Measurements from ENCODE around the gene REM2.
A peak's percentile ranks its signal among the peaks of the same experiment; 100 is the strongest.
"Not testable (repeated sequence)": the region's sequence is repeated elsewhere in the genome, so short reads cannot be mapped to it uniquely, and the experiment has no call there.

REM2 gene

DNA sequence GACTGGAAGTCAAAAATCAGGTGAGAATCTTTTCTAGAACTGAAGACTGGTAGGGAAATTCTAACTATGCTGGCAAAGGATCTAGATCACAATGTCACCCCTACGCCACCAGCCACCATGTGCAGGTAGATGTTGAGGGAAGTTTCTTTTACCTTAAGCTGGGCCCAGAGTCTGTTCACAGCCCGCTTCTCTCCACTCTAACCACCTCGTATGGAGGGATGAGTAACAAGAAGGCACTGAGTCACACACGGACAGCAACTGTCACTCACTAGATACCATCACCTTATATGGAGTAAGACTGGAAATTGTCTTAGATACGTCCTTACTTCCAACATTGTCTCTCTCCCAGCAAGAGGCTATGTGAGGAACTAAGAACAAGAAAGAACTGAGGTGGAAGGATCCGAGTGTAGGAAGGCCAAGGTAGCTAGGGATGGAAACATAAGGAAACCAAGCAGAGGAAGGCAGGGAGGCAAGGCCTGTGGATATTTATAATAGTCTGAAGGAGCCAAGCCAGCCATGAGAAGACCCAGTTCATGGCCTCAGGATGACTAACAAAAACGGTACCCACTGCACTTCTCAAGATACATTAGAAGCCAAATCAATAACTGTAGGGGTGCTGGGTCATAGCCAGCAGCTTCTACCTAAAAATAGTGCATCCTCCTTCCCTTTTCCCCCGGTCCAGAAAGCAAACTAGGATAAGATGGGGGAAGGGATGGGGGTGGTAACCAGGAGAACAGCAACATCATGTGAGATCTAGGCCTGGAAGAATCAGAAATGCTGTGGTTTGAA lies 15.5 kb downstream of the REM2 start:
- DNase-seq: peak; percentile 29

DNA sequence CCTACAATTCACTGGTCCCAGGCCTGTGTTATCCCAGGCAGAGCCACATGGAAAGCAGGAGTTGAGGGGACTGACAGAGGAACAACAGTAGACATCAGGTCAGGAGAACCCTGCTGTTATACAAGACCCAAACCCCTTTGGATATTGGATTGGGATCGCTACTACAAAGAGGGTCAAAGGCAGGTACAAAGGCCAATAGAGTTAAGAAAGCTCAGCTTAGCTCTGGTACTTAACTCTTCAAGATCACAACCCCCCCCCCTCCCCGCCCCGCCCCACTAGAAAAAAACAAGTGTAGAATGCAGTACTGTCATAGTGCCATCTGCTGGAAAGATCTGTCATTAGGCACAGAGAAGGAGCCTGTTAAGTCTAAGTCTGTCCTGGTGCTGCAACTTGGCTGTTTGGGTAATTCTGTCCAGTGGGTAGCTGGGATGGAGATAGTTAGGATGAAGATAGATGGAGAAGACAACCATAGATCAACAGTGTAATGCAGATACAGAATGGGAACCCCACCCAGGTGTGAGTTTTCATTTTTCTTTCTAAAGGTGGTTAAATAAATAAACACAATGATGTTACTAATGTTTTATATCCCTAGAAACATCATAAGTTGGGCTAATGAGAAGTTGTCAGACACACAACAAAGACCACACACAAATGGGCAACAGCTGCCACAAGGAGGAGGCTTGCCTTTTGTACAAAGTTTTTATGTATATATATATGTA lies 17.2 kb downstream of the REM2 start:
- peak; percentile 70 for DNase-seq

DNA sequence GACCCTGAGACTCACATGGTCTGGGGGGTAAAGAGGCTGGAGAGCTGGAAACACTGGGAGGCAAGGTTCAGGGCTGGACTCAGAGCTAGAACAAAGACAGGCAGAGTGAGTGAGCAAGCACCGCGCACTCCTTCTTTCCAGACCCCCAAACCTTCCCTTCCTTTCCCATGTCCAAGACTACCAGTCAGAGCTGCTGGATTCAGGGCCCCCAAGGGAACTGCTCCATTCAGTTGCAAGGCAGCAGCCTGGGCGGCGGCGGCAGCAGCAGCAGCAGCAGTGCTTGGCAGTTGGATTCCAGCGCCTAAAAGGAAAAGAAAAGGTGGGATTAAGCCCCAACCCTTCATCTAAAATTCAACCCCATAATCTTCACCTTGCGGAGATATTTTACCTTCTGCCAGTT lies 18.8 kb downstream of the REM2 start:
- no peak for DNase-seq

DNA sequence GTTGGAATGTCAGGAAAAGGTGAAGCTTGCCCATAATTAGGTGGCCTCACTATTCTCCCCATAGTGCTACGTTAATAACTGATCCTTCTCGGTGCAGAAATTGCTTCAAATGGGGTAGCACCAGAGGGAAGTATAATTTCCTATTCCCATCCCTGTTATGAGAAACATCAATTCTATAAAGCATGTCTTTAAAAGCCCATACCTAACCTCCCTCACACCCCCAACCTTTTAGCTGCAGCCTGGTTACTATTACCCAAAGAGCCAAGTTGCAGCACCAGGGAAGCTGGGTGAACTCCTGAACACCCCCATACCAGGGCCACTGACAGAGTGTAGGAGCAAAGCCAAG lies 20.7 kb downstream of the REM2 start:
- no peak for DNase-seq

DNA sequence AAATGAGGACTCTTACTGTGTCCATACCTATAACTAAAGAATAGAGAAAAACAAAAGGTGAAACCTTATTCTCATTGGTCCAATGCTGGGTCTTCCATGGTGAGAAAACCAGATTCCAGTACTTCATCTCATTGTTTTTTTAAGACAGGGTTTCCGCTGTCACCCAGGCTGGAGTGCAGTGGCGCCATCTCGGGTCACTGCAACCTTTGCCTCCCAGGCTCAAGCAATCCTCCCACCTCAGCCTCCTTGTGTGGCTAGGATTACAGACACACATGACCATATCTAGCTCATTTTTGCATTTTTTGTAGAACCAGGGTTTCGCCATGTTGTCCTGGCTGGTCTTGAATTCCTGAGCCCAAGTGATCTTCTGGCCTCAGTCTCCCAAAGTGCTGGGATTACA lies 22.6 kb downstream of the REM2 start:
- no peak for DNase-seq

DNA sequence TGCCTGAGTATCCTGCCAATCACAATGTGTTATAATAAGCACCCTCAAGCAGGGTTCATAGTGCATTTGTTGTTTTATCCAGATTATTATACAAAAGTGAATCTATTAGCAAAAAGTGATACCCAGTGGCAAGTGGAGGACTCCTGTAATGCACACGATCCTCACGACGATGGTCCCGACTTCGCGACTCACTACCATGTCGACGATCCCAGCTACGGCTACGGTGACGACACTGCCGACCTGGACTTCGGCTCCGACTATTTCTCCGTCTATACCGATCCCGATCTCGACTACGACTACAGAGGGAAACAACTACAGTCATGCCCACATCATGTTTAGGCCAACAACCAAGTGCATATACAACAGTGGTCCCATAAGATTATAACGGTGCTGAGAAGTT lies 23.1 kb downstream of the REM2 start:
- DNase-seq: no peak

DNA sequence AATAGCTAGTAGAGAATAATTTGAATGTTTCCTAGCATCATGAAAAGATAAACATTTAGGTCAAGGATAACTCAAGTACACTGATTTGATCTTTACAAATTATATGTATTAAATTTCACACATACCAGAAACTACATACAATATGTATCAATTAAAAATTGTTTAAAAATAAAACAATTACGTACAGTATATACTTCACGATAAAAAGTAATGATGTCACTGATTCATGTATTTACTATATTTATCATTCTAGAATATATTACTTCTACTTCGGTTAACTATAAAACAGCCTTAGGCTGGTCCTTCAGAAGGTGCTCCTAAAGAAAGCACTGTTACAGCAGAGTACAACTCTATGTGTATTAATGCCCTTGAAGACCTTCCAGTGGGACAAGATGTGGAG lies 24.4 kb downstream of the REM2 start:
- no peak for DNase-seq

DNA sequence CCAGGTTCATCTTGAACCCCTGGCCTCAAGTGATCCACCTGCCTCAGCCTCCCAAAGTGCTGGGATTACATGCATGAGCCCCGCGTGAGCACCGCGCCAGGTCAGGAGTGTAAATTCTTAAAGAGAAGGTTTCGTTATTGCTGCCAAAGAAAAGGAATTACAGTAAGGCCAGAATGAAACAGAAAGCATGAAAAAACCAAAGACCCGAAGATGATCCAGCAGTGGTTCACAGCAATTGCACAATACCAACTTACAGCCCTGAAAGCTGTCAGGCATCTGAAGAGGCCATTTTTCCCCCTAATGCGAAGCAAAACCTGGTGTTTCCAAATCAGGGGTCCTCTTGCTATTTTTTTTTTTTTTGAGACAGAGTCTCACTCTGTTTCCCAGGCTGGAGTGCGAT lies 25.6 kb downstream of the REM2 start:
- no peak for DNase-seq

DNA sequence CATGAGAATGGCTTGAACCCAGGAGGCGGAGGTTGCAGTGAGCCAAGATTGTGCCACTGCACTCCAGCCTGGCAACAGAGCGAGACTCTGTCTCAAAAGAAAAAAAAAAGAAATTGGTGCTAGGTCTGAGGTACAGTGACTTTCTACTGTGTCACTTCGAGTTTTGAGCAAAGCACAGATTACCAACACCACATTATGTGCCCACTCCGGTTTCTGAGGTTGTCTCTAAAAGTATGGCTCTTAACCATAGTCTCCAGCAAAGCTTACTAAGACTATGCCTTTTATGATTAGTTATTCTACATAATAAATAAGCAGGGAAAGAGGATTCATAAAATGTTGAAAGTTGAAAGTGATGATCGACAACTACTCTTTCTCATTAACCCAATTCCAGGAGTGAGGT lies 27.9 kb downstream of the REM2 start:
- DNase-seq: no peak

DNA sequence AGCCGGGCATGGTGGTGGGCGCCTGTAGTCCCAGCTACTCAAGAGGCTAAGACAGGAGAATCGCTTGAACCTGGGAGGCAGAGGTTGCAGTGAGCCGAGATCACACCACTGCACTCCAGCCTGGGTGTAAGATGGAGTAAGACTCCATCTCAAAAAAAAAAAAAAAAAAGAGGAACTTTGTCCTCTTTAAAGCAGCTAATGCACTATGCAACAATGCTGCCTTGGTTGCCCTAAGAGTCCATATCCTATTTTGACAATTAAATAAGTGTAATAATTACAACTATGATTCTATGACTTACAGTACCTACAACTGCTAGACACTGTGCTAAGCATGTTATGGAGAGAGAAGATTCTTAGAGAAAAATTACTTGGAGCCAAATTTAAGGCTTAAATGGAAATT lies 31.8 kb downstream of the REM2 start:
- DNase-seq: not testable (repeated sequence)

DNA sequence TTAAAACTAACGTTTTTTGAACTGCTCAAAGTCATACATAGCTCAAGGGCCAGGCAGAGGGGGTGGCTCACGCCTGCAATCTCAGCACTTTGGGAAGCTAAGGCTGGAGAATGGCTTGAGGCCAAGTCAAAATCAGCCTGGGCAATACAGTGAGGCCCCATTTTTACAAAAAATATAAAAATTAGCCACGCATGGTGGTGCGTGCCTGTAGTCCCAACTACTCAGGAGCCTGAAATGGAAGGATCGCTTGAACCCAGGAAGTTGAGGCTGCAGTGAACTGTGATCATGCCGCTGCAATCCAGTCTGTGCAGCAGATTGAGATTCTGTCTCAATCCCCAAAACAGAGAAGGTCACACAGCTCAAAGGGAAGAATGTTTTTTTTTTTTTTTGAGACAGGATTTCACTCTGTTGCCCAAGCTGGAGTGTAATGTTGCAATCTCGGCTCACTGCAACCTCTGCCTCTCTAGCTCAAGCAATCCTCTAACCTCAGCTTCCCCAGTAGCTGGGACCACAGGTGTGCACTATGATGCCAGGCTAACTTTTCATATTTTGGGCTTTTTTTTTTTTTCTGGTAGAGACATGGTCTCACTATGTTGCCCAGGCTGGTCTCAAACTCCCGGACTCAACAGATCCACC lies 33.0 kb downstream of the REM2 start:
- no peak for DNase-seq

DNA sequence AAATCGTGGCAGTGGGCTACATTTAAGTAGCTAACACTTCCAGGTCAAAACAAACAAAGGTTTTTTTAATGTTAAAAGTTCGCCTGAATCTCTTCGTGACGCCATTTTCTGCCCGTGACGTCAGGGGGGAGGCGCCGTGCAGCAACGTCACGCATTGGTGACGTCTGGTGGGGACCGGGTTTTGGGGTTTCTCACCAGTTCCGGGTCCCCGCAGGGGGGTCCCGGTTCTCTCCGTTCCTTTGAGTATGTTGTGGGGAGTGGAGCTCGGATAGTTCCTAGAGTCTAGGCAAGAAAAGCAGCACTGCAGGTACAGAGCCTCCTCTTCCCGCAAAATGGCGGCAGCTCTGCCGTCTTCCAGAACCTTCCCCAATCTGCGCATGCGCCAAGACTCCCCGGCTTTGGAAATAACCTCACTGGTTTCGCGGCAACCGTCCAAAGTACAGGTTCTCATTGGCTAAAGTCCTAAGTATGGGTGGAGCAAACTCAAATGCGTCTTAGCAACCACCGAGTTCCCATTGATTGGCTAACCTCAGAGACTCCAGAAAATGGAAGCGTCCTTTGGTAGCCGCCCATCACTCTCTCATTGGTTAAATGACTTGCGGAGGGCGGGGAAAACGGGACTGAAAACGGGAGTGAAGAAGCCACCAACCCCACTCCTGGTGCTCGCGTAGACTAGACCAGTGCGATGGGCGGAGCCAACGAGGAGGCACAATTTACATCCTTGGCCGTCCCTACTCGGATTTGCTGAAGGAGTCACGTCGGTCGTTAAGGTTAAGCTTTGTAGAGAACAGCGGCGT lies 36.0 kb downstream of the REM2 start, which contains the start of gene RBM23:
RBM23 (minus strand) TSS at position 346 of the 797 bp plus-strand sequence.
- DNase-seq: peak; percentile 99

DNA sequence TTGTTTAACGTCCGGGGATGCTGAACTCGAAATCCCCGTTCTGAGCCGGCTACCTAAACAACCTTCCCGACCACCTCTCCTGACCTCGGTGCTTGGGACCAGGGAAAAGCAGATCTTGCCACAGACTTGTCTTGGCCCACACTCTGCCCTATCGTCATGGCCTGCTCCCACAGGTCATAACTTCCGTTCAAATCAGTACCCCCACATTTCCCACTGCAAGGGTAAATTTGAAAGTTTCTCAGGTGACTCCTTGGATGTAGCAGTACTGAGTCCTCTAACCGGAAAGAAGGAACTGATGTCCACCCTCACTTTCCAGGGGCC lies 36.5 kb downstream of the REM2 start:
- no peak for DNase-seq

DNA sequence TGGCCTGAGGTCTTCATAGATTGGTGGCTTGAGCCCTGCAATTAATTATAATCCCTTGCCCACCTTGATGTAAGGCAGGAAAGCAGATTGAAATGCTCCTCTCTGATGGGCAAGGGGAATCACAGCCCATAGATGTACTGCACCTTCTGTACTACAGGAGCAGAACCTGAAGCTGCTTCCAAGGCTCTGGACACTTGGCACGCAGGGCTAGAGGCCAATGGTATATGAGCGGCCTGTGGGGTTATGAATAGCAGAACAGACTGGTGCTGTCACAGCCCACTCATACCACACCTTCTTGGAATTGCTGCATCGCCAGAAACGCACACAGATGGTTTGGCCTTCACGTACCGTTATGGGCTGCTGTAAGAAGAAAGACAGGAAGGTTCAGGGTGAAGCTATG lies 37.7 kb downstream of the REM2 start:
- no peak for DNase-seq

DNA sequence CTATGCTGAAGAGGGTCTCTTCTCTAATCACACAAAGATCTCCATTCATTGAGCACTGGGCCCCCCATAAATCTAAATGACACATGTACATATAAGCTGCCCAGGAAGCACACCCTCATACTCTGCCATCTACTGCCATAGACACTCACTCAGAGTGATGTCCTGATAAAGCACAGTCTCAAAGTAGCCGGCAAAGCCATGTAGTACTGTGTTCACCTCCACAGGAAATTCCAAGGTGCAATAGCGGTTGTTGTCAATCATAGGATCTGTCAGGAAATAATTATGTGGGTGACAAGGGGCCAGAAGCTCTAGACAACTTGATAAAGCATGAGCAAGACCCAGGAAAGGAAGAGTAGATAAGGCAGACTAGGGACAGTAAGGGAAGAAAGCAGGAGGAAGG lies 39.3 kb downstream of the REM2 start:
- no peak for DNase-seq

DNA sequence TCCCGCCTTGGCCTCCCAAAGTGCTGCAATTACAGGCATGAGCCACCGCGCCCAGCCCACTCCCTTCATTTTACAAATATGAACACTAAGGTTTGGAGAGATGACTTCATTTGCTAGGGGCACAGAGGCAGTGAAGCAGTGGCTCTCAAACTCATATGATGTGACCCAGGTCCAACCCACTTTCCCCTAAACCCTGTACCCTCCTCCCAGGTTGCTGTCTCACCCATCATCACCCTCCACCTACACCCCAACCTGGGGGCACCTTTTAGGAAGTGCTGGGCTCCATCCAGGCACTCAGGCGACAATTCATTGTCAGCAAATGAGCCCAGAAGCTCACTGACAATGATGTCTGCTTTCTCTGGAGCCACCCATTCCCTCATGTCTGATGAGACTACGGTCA lies 40.7 kb downstream of the REM2 start:
- no peak for DNase-seq

DNA sequence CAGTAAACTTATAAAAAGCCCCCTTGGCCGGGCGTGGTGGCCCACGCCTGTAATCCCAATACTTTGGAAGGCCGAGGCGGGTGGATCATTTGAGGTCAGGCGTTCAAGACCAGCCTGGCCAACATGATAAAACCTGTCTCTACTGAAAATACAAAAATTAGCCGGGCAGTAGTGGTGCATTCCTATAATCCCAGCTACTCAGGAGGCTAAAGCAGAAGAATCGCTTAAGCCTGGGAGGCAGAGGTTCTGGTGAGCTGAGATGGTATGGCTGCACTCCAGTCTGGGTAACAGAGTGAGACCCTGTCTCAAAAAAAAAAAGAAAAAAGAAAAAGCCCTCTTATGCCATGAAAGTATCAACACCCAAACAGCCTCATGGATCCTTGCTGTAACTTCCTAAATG lies 42.5 kb downstream of the REM2 start:
- no peak for DNase-seq

DNA sequence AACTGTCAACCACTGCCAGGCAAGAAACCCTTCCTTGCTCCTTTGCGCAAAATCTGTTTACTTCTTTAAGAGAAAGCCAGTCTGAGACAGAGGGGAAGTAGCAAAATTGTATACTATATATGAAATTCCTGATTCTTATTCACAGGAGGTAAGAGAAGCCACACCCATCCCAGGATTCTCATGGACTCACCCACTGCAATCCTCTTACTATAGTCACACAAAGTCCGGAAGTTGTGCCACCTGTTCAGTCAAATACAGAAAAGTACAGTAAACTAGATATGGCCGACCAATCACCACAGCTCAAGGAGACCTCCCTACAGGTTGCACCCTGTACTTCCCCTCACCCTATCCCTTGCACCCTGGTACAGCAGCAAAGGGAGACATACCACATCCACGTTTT lies 43.3 kb downstream of the REM2 start:
- DNase-seq: no peak

DNA sequence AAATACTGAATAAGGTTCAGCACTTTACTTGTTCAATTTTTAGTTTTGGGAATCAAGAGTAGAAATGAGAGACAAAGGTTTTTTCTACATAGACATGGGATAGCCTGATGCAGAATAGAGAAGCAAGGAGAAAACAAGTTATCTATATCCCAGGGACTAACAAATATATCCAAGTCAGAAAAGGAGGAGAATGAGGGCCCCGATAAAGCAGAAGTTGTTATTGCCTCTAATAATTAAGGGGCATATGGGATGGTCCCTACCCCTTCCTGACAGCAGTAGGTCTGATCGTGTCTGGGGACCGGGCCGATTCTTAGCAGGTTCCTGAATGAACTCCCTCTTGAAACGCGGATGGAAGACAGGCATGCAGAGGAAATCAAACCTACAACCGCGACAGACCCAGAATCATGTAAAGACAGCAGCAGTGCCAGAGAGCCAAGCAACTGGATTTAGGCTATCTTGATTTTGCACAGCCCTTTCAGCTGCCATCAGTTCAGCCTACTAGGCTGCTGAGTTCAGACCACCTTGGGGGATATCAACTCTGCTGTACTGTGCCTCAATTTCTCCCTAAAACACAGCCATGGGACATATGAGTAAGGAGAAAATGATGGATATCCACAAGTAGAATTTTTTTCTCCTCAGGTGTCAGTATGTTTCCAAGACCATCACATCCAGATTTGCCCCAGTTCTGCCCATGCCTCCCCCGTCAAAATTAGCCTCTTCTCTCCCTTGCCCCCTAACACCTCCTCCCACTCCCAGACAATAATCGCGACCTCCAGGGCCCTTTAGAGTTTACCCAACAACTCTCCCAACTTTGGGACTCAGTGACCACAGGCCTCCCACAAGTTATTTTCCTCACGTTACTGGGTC lies 45.4 kb downstream of the REM2 start:
- peak; percentile 20 for DNase-seq

DNA sequence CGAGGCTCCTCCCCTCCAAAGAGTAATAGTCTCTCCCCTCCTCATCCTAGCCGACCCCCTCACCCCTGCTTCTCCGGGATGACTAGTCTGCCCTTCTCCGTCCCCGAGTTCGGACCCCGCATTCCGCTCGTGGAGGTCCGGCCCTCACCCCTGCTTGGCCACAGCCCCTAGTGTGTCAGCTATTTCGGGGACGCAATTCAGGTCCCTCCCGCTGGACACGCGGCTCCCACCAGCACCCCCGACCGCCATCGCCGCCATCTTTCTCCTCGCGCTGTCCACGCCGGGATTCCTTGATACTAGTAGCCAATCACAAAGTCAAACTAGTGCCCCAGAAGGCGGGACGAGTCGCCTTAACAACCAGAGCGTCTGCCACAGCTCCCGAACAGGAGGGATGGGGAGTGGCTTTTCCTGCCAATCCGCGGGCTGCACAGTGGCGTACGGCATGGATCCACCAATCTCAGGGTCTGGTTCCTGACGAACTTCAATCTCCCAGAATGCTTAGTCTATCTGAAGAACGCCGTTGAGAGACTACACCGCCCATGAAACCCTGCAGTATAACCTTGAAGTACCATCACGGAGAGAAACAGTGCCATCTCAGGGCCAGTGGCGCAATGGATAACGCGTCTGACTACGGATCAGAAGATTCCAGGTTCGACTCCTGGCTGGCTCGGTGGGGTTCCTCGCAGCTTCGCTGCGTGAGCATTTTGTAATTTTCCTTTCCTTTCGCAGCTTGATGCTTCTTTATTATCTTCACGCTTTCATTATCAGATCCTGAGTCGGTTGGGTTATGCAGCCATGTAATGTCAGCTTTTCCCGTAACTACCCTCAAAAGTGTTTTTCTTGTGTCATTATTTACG lies 46.3 kb downstream of the REM2 start, which contains the start of gene PRMT5:
PRMT5 (minus strand) TSS at position 273 of the 857 bp plus-strand sequence; CDS start at position 258, 15 bp downstream.
- peak; percentile 99 for DNase-seq

DNA sequence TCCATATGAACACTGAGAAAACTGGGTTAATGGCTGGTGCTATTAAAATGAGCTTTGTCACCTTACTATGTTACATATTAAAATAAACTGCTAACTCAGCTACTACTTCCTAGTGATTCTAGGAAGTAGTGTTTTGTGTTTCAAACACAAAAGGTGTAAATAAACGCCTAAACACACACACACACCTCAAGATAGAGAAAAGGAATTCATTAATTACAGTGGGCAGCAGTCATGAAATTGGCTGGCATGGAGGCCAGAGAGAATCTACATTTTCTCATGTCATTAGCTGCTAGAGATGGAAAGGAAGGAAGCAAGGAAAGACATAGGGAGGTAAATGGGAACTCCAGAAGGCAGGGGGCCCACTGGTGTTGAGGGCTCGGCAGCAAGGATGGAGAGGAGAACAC lies 46.9 kb downstream of the REM2 start:
- DNase-seq: no peak
